ENCODE measurements around the gene SBF2. TPM values are rescaled to one million over a fixed set of nuclear protein-coding genes. Genes with fewer than 3 reads are reported as not detected.

SBF2 gene
- total and polyA plus RNA-seq, 2 of the 13 experiments (the other 11 are each of a cell fraction or from before 2014, with no cell fraction given): 24.0 to 45.8 TPM

DNA sequence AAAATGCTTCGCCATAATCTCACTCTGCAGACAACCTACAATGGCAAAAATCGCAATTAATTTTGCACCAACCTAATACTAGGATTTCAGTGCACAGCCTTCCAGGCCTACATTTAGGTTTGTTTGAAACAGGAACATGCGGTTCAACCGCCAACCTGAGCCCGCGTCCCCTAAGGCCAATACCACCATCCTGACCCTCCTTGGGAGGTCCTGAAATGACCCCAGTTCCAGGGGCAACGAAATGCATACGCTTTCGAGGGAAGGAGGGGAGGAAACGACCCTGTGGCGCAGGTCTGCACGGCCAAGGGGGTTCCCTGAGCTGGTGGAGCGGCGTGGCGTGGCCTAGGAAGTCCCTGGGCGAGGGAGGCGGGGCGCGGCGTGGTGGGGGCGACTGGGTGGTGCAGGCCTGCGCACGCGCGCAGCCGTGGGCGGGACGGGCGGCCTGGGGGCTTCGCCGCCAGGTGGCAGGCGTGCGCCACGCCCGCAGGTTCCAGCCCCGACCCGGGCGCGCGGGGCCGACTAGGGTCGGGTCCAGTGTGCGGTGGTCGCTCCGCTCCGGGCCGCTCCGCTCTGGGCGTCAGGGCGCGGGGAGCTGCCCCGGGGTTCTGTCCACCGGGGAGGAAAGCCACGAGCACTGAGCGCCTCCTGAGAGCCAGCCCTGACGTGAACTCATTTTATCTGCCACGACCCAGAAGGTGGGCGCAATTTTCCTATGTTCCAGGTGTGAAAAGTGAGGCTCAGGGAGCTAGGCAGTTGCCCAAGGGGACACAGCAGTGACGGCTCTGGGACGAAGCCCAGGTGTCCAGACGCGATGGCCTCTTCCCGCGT, 536.0 kb downstream of the SBF2 start (continued):
- TF ChIP-seq ZNF337 (CRISPR knock-in tag; IDR thresholded peaks at IDR 0.05; ENCODE audit: borderline replicate concordance, low read depth) (no peak), TBP (CRISPR knock-in tag; IDR thresholded peaks at IDR 0.05) (no peak; the same call in 1 of the 2 replicates), ZBTB49 (CRISPR knock-in tag; IDR thresholded peaks at IDR 0.05; ENCODE audit: borderline replicate concordance) (no peak), ZNF720 (CRISPR knock-in tag; IDR thresholded peaks at IDR 0.05) (no peak), FOXA3 (CRISPR knock-in tag; IDR thresholded peaks at IDR 0.05) (no peak), ZNF446 (CRISPR knock-in tag; IDR thresholded peaks at IDR 0.05) (no peak), ZNF616 (CRISPR knock-in tag; IDR thresholded peaks at IDR 0.05; ENCODE audit: low read depth) (peak; percentile 86), KLF16 (CRISPR knock-in tag; IDR thresholded peaks at IDR 0.05) (0 out of 4 replicates have a peak, but pooled peaks of 1 of the 2 experiments have one; percentile 49), RNF219 (CRISPR knock-in tag; IDR thresholded peaks at IDR 0.05) (no peak; the same call in 1 of the 2 replicates), ZNF7 (CRISPR knock-in tag; IDR thresholded peaks at IDR 0.05) (no peak)
- TF ChIP-seq, protein P1, sequence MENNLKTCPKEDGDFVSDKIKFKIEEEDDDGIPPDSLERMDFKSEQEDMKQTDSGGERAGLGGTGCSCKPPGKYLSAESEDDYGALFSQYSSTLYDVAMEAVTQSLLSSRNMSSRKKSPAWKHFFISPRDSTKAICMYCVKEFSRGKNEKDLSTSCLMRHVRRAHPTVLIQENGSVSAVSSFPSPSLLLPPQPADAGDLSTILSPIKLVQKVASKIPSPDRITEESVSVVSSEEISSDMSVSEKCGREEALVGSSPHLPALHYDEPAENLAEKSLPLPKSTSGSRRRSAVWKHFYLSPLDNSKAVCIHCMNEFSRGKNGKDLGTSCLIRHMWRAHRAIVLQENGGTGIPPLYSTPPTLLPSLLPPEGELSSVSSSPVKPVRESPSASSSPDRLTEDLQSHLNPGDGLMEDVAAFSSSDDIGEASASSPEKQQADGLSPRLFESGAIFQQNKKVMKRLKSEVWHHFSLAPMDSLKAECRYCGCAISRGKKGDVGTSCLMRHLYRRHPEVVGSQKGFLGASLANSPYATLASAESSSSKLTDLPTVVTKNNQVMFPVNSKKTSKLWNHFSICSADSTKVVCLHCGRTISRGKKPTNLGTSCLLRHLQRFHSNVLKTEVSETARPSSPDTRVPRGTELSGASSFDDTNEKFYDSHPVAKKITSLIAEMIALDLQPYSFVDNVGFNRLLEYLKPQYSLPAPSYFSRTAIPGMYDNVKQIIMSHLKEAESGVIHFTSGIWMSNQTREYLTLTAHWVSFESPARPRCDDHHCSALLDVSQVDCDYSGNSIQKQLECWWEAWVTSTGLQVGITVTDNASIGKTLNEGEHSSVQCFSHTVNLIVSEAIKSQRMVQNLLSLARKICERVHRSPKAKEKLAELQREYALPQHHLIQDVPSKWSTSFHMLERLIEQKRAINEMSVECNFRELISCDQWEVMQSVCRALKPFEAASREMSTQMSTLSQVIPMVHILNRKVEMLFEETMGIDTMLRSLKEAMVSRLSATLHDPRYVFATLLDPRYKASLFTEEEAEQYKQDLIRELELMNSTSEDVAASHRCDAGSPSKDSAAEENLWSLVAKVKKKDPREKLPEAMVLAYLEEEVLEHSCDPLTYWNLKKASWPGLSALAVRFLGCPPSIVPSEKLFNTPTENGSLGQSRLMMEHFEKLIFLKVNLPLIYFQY (CRISPR knock-in tag; IDR thresholded peaks at IDR 0.05; ENCODE audit: borderline replicate concordance): peak; percentile 33; the same call in 1 of the 2 replicates
- TF ChIP-seq, protein P2, sequence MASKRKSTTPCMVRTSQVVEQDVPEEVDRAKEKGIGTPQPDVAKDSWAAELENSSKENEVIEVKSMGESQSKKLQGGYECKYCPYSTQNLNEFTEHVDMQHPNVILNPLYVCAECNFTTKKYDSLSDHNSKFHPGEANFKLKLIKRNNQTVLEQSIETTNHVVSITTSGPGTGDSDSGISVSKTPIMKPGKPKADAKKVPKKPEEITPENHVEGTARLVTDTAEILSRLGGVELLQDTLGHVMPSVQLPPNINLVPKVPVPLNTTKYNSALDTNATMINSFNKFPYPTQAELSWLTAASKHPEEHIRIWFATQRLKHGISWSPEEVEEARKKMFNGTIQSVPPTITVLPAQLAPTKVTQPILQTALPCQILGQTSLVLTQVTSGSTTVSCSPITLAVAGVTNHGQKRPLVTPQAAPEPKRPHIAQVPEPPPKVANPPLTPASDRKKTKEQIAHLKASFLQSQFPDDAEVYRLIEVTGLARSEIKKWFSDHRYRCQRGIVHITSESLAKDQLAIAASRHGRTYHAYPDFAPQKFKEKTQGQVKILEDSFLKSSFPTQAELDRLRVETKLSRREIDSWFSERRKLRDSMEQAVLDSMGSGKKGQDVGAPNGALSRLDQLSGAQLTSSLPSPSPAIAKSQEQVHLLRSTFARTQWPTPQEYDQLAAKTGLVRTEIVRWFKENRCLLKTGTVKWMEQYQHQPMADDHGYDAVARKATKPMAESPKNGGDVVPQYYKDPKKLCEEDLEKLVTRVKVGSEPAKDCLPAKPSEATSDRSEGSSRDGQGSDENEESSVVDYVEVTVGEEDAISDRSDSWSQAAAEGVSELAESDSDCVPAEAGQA (IDR thresholded peaks at IDR 0.05; ENCODE audit: low read depth): no peak
- TF ChIP-seq, protein P2 (CRISPR knock-in tag; IDR thresholded peaks at IDR 0.05; ENCODE audit: borderline replicate concordance): no peak
